ENCODE results near the gene RABL2A.
"Not testable (repeated sequence)": the region's sequence is repeated elsewhere in the genome, so short reads cannot be mapped to it uniquely, and the experiment has no call there.

The RABL2A gene

GRCh38 chr2:113690871-113691270 is 63.8 kb downstream of the RABL2A start:
- DNase-seq, result not testable (repeated sequence)

All from retina (tissue), 1 donor.